GM18867 (cell line): ENCODE results near the gene ZC3H13.
A peak's percentile ranks its signal among the peaks of the same experiment; 100 is the strongest.

Experiments used
- ATAC-seq: cut with Tn5 transposase; IDR thresholded peaks from one replicate; pipeline ENCODE4 v1.9.1; 2021; ENCODE audit warnings: mild to moderate bottlenecking, moderate library complexity; ENCODE audit not compliant: unreplicated experiment

ZC3H13 gene, protein sequence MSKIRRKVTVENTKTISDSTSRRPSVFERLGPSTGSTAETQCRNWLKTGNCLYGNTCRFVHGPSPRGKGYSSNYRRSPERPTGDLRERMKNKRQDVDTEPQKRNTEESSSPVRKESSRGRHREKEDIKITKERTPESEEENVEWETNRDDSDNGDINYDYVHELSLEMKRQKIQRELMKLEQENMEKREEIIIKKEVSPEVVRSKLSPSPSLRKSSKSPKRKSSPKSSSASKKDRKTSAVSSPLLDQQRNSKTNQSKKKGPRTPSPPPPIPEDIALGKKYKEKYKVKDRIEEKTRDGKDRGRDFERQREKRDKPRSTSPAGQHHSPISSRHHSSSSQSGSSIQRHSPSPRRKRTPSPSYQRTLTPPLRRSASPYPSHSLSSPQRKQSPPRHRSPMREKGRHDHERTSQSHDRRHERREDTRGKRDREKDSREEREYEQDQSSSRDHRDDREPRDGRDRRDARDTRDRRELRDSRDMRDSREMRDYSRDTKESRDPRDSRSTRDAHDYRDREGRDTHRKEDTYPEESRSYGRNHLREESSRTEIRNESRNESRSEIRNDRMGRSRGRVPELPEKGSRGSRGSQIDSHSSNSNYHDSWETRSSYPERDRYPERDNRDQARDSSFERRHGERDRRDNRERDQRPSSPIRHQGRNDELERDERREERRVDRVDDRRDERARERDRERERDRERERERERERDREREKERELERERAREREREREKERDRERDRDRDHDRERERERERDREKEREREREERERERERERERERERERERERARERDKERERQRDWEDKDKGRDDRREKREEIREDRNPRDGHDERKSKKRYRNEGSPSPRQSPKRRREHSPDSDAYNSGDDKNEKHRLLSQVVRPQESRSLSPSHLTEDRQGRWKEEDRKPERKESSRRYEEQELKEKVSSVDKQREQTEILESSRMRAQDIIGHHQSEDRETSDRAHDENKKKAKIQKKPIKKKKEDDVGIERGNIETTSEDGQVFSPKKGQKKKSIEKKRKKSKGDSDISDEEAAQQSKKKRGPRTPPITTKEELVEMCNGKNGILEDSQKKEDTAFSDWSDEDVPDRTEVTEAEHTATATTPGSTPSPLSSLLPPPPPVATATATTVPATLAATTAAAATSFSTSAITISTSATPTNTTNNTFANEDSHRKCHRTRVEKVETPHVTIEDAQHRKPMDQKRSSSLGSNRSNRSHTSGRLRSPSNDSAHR (N-terminal part only)

DNA sequence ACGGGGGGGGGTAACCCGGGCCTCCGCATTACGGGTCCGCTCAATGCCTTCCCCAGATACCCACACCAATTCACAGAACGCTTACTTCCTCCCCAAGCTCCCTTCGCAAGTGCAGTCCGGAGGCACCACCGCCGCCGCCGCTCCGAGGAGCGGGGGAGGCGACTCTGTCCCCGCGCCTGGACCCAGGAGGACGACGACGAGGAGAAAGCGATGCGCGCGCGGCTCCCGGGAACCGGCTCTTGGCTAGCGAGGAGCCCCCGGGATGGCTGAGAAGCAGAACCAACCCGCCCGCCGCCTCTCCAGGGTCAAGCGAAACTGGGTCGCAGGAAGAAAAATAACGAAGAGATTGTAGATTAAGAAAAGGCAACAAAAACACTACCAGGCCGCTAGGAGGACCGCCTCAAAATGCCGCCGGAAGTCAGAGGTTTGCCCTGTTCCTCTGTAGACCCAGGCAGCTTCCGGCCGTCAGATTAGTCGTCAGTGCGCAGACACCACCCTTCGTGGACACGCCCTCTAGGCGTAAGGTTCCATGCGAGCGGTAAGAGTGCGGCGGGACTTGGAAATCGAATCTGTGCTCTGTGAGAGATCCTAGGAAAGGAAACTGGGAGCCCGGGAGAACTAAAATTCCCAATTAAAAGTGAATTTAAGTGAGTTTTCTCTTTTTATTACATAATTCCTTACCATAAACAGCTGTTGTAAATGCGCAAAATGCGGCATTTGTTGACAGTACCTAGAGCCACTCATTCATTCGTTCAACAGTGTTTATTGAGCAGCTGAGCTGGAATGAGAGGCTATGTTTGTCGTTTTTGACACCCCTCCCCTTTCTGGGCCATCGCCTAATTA lies at the start of gene ZC3H13:
Gene ZC3H13 (minus strand): TSS at position 428 of the 843 bp plus-strand sequence. CDS start 7,239 bp downstream, outside the sequence.
- peak; percentile 98 for ATAC-seq

DNA sequence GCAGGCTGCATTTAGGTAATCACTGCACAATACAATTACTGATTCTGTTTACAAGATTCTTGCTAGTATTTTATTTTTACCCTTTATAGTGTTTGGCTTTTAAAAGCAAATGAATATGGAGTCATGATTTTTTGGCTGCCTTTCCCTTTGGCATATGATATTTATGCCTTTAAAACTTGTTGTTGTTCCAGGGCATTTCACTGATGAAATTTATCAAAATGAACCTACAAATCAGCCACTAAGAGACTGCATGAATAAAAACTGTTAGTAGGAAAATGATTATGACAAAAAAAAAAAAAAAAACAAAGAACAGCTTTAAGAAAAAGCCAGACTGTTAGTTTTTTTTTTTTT lies 49.7 kb upstream of the ZC3H13 start:
- no peak for ATAC-seq

DNA sequence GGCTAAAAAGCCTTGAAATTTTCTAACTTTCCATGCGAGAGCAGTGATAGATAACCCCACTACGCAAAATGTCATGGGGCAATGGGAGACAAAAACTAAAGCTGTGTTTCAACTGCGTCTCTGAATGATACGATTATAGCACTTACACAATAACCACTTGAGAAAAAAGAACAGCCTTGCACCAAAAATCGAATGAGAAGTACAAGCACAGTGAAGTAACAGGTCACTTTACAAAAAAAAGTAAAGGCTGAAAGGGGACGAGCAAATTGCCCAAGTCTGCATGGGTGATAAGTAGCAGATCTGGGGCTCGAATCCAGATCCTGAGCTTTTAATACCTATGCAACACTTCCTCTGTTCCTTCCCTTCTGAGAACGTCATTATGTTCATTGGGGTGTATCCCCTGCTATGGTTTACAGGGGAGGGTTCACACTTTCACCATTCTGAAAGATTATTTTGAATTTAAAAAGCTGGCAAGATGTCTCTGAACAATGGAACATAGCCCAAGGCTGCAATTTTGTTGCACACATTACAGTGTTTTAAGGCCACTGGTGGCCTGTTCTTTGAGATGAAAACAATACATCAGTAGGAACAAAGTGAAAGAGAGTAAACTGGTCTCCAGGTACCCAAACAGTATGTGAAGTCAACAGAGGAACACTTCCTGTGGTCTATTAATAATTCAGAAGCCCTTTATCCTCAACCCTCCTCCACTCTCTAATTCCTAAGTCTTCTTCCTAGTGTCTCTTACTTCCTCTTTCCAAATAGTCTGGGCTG lies 49.1 kb upstream of the ZC3H13 start:
- no peak for ATAC-seq

DNA sequence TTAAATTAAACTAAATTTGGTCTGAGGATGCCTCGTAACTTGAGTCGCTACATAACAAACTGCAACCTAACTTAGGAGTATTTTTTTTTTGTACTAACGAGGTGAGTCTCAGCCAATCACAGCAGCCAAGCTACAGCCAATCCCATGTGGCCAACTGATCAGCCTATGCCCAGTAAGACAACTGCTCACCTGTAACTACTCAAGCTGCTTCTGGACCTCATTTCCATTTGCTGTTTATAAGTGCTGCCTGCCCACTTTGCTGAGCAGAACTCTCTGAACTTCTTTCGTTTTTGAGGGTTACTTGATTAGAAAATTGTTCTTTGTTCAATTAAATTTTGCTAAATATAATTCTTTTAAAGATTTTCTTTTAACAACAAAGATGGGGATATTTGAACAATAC lies 48.5 kb upstream of the ZC3H13 start:
- ATAC-seq, result no peak

DNA sequence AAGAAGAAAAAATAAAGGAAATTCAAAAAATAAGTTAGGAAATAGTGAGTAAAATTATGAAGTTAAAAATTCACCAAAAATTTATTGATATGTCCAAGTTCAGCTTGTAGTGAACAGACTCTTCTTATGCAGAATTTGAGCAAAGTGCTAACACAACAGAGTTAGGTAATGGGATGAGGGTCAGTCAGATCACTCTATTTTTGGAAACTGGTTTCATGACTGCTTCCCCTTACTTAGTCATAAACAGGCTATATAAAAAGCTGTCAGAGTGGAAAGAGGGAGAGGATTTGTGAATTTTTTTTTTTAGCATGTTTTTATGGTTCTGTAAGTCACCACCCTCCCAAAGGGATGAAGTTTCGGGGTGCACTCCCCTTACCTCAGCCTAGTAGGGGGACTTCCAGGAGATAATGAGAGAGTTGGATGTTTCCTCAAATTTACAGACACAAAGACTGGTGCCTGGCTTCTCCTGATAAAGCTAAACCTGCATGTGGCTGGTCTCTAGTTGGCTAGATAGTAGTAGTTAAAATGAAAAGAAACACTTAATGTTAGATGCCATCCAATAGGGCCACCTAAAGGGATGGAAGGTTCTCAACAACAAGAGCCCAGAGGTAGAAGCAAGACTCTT lies 47.8 kb upstream of the ZC3H13 start:
- ATAC-seq, result peak; percentile 38

DNA sequence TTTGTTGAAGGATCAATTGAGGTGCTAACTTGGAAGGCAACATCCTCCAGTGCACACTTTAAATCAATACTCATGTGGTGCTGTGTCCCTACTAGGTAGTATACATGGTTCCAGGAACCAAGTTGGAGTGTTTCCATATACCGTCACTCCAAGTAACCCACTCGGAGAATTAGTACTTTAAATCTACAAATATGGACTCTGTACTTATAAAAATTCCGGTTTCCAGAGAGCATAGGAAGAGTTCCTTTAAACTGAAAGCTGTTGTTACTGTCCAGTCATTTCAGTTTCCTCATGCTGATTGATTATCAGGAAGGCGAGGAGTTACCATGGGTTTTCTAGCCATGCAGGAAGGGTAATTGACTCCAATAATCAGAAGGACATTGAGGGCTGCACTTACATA lies 45.1 kb upstream of the ZC3H13 start:
- no peak for ATAC-seq

DNA sequence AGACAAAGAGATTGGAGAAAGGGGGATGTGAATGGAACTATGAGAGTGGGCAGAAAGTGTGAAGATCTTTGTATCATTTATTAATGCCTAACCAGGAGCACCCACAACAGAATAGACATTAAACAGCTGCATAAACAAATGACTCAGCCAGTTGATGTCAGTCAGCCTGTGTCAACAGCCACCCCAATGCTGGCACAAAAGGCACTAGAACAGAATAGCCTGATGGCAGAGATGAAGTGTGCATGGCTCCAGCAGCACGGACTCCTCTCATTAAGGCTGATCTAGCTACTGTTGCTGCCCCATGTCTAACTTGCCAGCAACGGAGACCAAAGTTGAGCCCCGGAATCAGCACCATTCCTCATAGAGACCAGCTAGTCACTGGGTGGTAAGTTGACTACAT lies 44.5 kb upstream of the ZC3H13 start:
- no peak for ATAC-seq

DNA sequence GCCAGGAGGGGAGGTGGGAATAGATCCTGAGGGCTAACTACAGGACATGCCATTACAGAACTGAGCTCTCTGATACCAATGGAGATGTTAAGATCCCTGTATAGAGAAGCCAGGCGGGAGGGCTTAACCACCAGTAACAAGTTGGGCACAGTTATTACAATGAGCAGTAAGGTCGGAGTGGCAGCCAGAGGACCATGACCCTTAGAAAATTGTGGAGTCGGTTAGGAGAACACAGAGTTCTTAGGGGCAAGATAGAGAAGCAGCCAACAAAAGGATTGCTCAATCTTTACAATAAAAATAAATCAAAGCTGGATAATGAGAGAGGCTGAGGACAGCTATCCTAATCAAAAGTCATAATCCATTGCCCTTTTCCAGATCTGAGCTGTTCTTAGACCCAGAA lies 41.9 kb upstream of the ZC3H13 start:
- no peak for ATAC-seq

DNA sequence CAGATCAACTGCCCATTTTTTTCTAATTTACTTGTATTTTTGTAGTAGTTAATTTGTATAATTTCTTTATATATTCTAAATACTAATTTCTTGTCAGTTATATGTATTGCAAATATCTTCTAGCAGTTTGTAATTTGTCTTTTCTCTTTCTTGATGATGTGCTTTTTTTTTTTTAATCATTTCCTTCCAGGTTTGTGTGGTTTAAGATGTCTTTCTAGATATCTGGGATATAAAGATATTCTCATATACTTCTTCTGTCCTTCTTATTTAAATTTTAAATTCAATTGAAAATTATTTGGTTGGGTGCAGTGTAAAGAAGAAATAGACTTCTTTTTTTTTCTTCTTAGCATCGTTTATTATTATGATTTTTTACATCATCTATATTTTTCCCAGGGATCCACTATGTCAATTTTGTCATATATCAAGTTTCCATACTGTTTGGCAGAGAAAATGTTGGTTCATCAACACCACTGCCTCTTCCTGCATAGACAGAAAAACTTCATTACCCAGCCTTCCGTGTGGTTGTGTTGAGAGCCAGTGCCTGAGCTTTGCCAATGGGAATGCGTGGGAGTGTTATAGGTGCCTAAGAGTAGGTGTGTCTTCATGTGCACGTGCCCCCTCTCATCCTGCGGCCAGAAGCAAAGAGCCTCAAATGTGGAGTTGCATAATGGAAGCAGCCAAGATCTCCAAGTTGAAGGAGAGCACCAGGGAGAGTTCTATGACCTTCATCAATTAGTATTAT lies 36.4 kb upstream of the ZC3H13 start:
- no peak for ATAC-seq

DNA sequence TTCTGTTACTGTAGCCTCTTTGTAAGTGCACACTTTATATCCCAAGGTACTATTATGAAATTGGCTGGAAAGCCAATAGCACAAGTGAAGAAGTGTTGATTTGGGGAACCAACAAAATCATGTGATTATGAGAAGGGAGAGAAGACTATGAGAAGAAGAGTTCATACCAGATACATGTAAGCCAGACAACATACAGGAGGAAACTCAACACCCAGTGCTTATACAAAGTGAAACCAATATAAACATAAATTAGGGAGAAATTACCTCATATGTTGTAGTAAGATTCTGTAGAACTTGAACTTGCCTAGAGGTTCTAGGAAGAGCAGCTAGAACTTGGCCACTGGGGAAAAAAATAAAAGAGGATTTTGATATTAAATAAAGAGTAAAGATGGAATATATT lies 34.9 kb upstream of the ZC3H13 start:
- no peak for ATAC-seq

DNA sequence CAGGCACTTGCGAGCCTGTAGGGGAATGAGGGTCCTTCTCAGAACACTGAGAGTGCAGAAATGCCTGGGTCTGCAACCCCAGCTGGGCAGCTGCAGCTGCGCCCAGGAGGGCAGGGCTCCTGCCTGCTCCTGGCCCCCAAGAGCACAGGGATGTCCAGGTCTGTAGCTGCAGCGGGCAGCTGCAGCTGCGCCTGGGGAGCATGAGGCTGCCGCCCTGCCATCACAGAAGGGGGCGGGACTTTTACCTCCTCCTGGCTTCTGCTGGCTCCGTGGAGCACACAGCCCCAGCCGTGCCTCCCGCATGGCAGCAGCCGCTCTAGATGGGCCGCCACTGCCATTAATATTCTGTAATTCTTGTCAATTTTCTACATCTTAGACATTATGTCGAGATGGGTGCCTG lies 34.4 kb upstream of the ZC3H13 start:
- ATAC-seq, result no peak

DNA sequence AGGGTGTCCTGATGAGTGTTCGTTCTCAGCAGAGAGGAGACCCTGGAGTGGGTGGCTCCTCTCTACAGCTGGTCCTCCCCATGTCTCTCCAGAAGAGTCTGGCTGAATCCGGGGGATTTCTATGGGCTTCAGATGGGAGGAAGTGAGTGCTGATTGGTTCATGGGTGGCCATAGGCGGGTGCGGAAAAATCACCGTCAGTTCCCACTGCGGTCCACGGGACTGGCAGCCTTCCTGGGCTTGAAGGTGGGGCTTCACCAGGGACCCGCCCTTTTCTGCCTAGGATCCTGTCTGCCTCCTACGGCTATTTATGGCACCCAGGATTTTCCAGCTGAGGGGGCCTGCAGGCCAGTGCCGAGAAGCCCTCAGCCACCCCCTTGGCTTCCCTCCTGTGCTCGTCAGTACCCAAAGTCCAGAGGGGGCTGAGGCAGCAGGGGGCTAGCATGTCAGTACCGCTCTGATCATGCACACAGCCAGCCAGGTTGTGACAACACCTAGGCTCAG lies 33.9 kb upstream of the ZC3H13 start:
- no peak for ATAC-seq

DNA sequence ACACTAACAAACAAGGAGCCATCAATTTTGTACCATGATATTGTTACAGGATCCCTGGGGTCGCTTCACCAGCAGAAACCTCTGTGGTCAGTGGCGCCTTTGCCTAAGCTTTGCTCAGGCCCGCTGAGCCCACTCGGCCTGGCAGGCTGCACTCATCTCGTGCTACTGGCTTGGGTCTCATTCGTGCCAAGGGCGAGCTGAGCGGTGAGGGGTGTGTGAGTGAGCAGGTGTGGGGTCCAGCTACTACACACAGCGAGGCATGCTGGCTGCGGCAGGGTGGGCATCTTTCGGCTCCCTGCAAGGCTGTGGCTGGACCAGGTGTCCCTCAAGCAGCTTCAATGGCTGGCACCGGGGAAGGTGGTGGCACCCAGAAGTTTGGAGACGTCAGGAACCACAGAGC lies 33.2 kb upstream of the ZC3H13 start:
- no peak for ATAC-seq

DNA sequence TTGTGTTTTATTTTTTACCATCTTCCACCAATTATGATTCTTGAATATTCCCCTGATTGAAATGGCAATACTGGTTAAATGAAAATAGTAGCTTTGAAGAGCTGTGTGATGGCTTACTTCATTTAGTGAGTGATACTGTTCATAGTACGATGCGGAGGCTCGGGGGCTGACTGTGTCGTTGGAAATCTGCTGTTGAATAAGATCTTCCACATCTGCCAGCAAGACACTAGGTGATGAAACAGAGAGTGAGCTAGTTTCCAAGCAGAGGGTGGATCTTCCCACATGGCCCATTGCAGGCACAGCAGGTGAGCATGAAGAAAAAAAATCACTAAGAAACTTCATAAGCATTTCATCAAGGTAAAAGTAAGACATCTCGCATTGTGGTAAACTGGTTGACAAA lies 29.8 kb upstream of the ZC3H13 start:
- ATAC-seq, result no peak

DNA sequence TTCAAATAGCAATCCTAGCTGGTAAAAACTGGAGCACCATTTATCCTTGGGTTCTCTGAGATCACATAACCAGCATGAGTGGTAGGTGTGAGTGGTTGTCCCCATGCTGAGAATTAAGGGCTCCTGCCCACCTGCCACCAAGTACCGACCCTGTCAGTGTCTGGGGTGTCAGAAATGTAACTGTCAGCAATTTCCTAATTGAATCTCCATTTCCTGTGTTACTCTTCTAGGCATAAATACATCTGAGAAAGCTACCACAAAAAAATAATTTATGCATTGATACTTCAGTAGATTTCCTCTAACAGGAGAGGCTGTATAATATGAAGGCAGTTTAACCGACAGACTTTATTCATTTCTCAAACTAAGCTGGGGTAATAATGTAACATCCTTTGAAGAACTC lies 27.2 kb upstream of the ZC3H13 start:
- no peak for ATAC-seq

DNA sequence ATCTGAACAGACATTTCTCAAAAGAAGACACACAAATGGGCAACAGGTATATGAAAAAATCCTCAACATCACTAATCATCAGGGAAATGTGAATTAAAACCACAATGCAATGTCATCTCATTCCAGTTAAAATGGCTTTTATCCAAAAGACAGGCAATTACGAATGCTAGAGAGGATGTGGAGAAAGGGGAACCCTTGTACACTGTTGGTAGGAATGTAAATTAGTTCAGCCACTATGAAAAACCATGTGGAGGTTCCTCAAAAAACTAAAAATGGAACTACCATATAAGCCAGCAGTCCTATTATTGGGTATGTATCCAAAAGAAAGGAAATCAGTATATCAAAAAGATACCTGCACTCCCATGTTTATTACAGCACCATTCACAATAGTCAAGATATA lies 24.7 kb upstream of the ZC3H13 start:
- ATAC-seq, result no peak

DNA sequence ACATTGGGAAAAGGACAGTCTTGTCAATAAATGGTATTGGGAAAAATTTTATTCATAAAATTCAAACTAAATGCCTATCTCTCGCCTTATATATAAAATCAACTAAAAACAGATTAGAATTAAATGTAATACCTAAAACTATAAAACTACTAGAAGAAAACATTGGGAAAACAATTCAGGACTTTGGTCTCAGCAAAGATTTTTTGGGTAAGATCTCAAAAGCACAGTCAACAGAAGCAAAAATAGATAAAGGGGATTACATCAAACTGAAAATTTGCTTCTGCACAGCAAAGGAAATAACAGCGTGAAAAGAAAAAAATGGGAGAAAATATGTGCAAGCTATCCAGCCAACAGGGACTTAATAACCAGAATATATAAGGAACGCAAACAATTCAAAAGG lies 24.3 kb upstream of the ZC3H13 start:
- no peak for ATAC-seq

DNA sequence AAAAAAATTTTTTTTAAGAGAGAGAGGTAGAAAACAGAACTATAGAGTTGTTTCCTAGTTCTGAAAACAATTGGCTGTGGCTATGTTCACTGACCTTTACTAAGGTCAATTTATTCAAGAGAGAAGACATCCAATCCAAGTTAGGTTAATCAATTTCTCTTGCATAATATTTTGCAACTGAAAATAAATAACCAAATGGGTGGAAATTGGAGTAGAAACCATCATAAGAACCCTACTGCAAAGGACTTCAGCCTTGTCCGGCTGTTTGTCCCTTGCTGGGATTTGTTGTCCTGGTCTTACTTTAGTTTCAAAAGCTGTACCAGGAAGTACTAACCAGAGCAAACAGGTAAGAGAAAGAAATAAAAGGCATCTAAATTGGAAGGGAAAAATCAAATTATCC lies 23.3 kb upstream of the ZC3H13 start:
- ATAC-seq, result no peak
